Measurements from ENCODE around the gene MXD3. TPM values are rescaled to one million over a fixed set of nuclear protein-coding genes. Genes with fewer than 3 reads are reported as not detected.

Gene MXD3
- total and polyA plus RNA-seq, 2 donors (not counting 1 experiment from before 2014, with no cell fraction given) = 1.8 to 6.6 TPM

DNA sequence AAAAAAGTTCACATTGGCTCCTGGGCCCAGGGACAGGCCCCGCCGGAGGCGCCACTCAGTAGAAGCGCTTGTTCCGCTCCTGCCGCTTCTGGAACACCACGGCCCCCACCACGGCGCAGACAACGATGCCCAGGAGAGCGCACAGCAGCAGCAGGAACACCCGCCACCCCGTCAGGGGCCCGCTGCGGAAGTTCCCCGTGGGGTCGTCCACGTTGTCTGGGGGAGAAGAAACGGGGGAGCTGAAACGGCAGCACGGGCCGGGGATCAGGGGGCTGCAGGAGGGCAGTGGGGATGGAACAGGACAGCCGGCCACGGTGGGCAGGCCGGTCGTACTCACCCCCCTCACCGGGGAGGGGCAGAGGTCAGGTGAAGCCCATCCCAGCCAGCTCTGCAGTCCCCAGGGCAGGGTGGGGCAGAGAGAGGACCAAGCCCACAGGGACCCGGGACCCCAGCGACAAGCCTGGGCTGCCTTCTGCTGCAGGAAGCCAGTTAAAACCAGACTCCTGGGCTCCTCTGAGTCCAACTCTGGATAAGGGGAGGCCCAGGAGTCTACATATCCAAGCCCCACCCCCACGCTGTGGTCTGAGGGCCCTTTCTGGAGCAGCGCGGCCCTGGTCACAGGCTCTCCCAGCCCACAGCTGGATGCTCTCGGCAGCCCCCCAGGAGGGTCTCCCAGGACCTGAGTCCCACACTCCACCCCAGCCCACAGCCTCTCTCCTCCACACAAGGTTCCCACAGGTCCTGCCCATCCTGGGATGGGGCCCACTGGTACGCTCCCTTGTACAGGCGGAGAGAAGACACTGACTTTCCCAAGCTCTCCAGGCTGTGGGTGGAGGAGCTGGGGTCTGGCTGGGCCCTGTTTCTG, 20.6 kb upstream of the MXD3 start:
- H4K20me1 ChIP-seq (ENCODE audit: control insufficient read depth, extremely low read depth, insufficient read depth, low read length) = no peaks in the 10 kb centered on the region
- no peak for DNase-seq (ENCODE audit: low read depth in 2 of 2)
- peaks cover 5% of the 10 kb centered on the region for H3K4me1 ChIP-seq (ENCODE audit: control insufficient read depth, extremely low read depth, insufficient read depth, low read length)
- H3K9me3 ChIP-seq (ENCODE audit: control insufficient read depth, insufficient read depth, low read depth, low read length) = no peaks in the 10 kb centered on the region
- no peak overlapping the region for H2AFZ ChIP-seq (ENCODE audit: low read length)
- H3K4me3 ChIP-seq (replicated peaks in 1 of 4; ENCODE audit: control extremely low read depth in 1 of 4, insufficient read depth in 1 of 4, low read depth in 3 of 4, low read length in 4 of 4) = no peak overlapping the region
- no peaks in the 10 kb centered on the region for H3K27me3 ChIP-seq (ENCODE audit: control insufficient read depth, insufficient read depth, low read length)
- H3K4me2 ChIP-seq (ENCODE audit: extremely low read depth, insufficient read depth, low read length) = no peak overlapping the region
- H3K27ac ChIP-seq (ENCODE audit: insufficient read depth, low read length) = no peak overlapping the region
- H3K79me2 ChIP-seq (ENCODE audit: control insufficient read depth, insufficient read depth, low read length) = no peaks in the 10 kb centered on the region
- TF ChIP-seq, protein P1, sequence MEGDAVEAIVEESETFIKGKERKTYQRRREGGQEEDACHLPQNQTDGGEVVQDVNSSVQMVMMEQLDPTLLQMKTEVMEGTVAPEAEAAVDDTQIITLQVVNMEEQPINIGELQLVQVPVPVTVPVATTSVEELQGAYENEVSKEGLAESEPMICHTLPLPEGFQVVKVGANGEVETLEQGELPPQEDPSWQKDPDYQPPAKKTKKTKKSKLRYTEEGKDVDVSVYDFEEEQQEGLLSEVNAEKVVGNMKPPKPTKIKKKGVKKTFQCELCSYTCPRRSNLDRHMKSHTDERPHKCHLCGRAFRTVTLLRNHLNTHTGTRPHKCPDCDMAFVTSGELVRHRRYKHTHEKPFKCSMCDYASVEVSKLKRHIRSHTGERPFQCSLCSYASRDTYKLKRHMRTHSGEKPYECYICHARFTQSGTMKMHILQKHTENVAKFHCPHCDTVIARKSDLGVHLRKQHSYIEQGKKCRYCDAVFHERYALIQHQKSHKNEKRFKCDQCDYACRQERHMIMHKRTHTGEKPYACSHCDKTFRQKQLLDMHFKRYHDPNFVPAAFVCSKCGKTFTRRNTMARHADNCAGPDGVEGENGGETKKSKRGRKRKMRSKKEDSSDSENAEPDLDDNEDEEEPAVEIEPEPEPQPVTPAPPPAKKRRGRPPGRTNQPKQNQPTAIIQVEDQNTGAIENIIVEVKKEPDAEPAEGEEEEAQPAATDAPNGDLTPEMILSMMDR (conservative IDR thresholded peaks at IDR 0.05 in 1 of 2, IDR thresholded peaks at IDR 0.05 in 1 of 2; ENCODE audit: low read depth in 1 of 2, low read length in 2 of 2) = no peak
- H3K9ac ChIP-seq (ENCODE audit: insufficient read depth, low read length) = no peak overlapping the region
- H3K36me3 ChIP-seq (ENCODE audit: control insufficient read depth, insufficient read depth, low read length) = peaks cover 36% of the 10 kb centered on the region

DNA sequence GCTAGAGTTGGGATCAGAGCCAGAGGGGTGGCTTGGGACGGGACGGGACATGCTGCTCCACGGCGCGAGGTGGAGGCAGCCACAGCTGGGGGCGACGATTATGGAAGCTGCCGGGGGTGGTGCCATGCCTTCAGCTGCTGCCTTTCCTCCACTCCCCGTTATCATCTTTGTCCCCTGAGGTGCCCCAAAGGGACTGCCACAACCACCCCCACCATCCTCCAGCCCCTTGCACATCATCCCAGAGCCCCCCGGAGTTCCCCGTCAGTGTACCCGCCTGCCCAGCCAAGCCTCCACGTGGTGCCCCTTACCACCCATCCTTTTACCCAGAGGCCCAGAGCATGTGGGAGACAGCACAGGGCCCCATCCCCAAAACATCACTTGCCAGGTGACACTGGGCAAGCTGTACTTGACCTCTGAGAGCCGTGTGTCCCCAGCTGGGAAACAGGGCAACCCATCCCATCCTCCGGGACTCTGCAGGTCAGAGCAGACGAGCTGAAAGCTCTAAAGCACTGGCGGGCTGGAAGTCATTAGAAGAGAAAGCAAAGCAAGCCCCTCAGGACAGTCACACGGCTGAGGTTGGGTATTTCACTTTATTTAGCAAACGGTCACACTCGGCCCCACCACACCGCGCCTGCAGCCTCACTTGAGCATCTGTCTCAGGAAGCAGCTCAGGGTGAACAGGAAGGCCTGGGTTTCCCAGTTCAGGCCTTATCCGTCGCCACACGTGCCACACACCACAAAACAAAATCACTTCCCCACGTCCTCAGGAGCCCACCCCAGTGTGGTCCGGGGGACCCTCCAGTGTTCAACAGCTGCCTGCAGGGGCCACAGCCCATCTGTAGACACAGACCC, 19.5 kb upstream of the MXD3 start:
- Histone ChIP-seq H3K4me2 (ENCODE audit: extremely low read depth, insufficient read depth, low read length) (no peak overlapping the region), H3K27me3 (ENCODE audit: control insufficient read depth, insufficient read depth, low read length) (no peaks in the 10 kb centered on the region), H3K36me3 (ENCODE audit: control insufficient read depth, insufficient read depth, low read length) (peaks cover 30% of the 10 kb centered on the region), H3K9me3 (ENCODE audit: control insufficient read depth, insufficient read depth, low read depth, low read length) (no peaks in the 10 kb centered on the region), H3K4me3 (replicated peaks in 1 of 4; ENCODE audit: control extremely low read depth in 1 of 4, insufficient read depth in 1 of 4, low read depth in 3 of 4, low read length in 4 of 4) (no peak overlapping the region), H3K4me1 (ENCODE audit: control insufficient read depth, extremely low read depth, insufficient read depth, low read length) (peaks cover 5% of the 10 kb centered on the region), H3K79me2 (ENCODE audit: control insufficient read depth, insufficient read depth, low read length) (no peaks in the 10 kb centered on the region), H3K9ac (ENCODE audit: insufficient read depth, low read length) (no peak overlapping the region), H3K27ac (ENCODE audit: insufficient read depth, low read length) (no peak overlapping the region), H2AFZ (ENCODE audit: low read length) (no peak overlapping the region), H4K20me1 (ENCODE audit: control insufficient read depth, extremely low read depth, insufficient read depth, low read length) (no peaks in the 10 kb centered on the region)
- TF ChIP-seq, protein P1 (conservative IDR thresholded peaks at IDR 0.05 in 1 of 2, IDR thresholded peaks at IDR 0.05 in 1 of 2; ENCODE audit: low read depth in 1 of 2, low read length in 2 of 2) = no peak
- TF ChIP-seq EZH2 (IDR thresholded peaks at IDR 0.05; ENCODE audit: low read length, missing control alignments) = no peak
- DNase-seq (ENCODE audit: low read depth in 2 of 2) = no peak

DNA sequence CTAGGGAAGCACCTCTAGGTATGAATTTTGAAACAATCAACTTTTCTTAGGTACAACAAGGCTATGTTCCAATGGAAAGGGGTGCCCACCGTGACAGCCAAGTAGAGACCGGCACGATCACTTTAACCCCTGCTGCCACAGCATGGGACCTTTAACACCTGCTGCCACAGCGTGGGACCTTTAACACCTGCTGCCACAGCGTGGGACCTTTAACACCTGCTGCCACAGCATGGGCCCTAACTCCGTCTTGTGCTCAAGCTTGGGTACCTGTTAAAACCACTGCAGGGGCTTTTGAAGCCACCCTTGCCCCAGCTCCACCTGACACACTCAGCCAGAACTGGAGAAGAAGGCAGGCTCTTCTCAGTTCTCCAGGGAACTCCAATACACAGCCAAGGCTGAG, 18.2 kb upstream of the MXD3 start:
- no peaks in the 10 kb centered on the region for H3K27me3 ChIP-seq (ENCODE audit: control insufficient read depth, insufficient read depth, low read length)
- no peaks in the 10 kb centered on the region for H4K20me1 ChIP-seq (ENCODE audit: control insufficient read depth, extremely low read depth, insufficient read depth, low read length)
- no peak overlapping the region for H3K4me2 ChIP-seq (ENCODE audit: extremely low read depth, insufficient read depth, low read length)
- H3K27ac ChIP-seq (ENCODE audit: insufficient read depth, low read length) = no peak overlapping the region
- H3K4me1 ChIP-seq (ENCODE audit: control insufficient read depth, extremely low read depth, insufficient read depth, low read length) = peaks cover 9% of the 10 kb centered on the region
- H3K9ac ChIP-seq (ENCODE audit: insufficient read depth, low read length) = no peak overlapping the region
- H3K9me3 ChIP-seq (ENCODE audit: control insufficient read depth, insufficient read depth, low read depth, low read length) = no peaks in the 10 kb centered on the region
- no peak for DNase-seq (ENCODE audit: low read depth in 2 of 2)
- H3K4me3 ChIP-seq (replicated peaks in 1 of 4; ENCODE audit: control extremely low read depth in 1 of 4, insufficient read depth in 1 of 4, low read depth in 3 of 4, low read length in 4 of 4) = no peak overlapping the region
- peaks cover 28% of the 10 kb centered on the region for H3K36me3 ChIP-seq (ENCODE audit: control insufficient read depth, insufficient read depth, low read length)
- TF ChIP-seq, protein P1 (conservative IDR thresholded peaks at IDR 0.05 in 1 of 2, IDR thresholded peaks at IDR 0.05 in 1 of 2; ENCODE audit: low read depth in 1 of 2, low read length in 2 of 2) = no peak
- no peak for TF ChIP-seq EZH2 (IDR thresholded peaks at IDR 0.05; ENCODE audit: low read length, missing control alignments)
- H2AFZ ChIP-seq (ENCODE audit: low read length) = no peak overlapping the region
- no peaks in the 10 kb centered on the region for H3K79me2 ChIP-seq (ENCODE audit: control insufficient read depth, insufficient read depth, low read length)
